ENCODE data around the gene WTAP.
"Not testable (repeated sequence)": the region's sequence is repeated elsewhere in the genome, so short reads cannot be mapped to it uniquely, and the experiment has no call there.

DNA sequence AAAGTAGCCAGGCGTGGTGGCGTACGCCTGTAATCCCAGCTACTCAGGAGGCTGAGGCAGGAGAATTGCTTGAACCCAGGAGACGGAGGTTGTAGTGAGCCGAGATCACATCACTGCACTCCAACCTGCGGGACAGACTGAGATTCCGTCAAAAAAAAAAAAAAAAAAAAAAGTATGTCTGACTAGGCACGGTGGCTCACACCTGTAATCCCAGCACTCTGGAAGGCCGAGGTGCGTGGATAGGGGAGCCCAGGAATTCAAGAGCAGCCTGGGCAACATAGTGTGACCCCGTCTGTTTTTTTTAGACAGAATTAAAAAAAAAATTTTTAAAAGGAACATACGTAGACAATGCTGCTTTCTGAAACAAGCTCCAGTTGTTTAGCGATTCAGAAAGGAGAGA is 37.2 kb upstream of the WTAP start:
- TF ChIP-seq, protein P1, sequence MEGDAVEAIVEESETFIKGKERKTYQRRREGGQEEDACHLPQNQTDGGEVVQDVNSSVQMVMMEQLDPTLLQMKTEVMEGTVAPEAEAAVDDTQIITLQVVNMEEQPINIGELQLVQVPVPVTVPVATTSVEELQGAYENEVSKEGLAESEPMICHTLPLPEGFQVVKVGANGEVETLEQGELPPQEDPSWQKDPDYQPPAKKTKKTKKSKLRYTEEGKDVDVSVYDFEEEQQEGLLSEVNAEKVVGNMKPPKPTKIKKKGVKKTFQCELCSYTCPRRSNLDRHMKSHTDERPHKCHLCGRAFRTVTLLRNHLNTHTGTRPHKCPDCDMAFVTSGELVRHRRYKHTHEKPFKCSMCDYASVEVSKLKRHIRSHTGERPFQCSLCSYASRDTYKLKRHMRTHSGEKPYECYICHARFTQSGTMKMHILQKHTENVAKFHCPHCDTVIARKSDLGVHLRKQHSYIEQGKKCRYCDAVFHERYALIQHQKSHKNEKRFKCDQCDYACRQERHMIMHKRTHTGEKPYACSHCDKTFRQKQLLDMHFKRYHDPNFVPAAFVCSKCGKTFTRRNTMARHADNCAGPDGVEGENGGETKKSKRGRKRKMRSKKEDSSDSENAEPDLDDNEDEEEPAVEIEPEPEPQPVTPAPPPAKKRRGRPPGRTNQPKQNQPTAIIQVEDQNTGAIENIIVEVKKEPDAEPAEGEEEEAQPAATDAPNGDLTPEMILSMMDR (conservative IDR thresholded peaks at IDR 0.05; ENCODE audit: low read depth in 2 of 2): not testable (repeated sequence)
- not testable (repeated sequence) for TF ChIP-seq POLR2AphosphoS5 (IDR thresholded peaks at IDR 0.05; ENCODE audit: low read depth); EZH2 (IDR thresholded peaks at IDR 0.05; ENCODE audit: low read depth, unreplicated experiment); NANOG (IDR thresholded peaks at IDR 0.05; ENCODE audit: borderline replicate concordance); CREB1 (CRISPR knock-in tag; IDR thresholded peaks at IDR 0.05; ENCODE audit: low read depth); JUNB (IDR thresholded peaks at IDR 0.05; ENCODE audit: unreplicated experiment); EZH2phosphoT487 (IDR thresholded peaks at IDR 0.05; ENCODE audit: unreplicated experiment)
- TF ChIP-seq, protein P2, sequence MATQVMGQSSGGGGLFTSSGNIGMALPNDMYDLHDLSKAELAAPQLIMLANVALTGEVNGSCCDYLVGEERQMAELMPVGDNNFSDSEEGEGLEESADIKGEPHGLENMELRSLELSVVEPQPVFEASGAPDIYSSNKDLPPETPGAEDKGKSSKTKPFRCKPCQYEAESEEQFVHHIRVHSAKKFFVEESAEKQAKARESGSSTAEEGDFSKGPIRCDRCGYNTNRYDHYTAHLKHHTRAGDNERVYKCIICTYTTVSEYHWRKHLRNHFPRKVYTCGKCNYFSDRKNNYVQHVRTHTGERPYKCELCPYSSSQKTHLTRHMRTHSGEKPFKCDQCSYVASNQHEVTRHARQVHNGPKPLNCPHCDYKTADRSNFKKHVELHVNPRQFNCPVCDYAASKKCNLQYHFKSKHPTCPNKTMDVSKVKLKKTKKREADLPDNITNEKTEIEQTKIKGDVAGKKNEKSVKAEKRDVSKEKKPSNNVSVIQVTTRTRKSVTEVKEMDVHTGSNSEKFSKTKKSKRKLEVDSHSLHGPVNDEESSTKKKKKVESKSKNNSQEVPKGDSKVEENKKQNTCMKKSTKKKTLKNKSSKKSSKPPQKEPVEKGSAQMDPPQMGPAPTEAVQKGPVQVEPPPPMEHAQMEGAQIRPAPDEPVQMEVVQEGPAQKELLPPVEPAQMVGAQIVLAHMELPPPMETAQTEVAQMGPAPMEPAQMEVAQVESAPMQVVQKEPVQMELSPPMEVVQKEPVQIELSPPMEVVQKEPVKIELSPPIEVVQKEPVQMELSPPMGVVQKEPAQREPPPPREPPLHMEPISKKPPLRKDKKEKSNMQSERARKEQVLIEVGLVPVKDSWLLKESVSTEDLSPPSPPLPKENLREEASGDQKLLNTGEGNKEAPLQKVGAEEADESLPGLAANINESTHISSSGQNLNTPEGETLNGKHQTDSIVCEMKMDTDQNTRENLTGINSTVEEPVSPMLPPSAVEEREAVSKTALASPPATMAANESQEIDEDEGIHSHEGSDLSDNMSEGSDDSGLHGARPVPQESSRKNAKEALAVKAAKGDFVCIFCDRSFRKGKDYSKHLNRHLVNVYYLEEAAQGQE (IDR thresholded peaks at IDR 0.05; ENCODE audit: unreplicated experiment): not testable (repeated sequence)
- TF ChIP-seq, protein P3, sequence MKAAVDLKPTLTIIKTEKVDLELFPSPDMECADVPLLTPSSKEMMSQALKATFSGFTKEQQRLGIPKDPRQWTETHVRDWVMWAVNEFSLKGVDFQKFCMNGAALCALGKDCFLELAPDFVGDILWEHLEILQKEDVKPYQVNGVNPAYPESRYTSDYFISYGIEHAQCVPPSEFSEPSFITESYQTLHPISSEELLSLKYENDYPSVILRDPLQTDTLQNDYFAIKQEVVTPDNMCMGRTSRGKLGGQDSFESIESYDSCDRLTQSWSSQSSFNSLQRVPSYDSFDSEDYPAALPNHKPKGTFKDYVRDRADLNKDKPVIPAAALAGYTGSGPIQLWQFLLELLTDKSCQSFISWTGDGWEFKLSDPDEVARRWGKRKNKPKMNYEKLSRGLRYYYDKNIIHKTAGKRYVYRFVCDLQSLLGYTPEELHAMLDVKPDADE (IDR thresholded peaks at IDR 0.05): not testable (repeated sequence)

All from GM23338 (cell line).